Measurements from ENCODE around the gene SNX14.

DNA sequence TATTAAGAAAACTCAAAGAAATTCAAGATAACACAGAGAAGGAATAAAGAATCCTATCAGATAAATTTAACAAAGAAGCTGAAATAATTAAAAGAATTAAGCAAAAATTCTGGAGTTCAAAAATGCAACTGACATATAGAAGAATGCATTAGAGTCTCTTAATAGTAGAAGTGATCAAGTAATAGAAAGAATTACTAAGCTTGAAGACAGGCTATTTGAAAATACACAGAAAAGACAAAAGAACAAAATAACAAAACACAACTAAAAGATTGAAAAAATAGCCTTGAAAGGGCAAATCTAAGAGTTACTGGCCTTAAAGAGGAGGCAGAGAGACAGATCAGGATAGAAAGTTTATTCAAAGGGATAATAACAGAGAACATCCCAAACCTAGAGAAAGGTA lies 12.1 kb downstream of the SNX14 start:
- TF ChIP-seq NFIC (IDR thresholded peaks at IDR 0.05; ENCODE audit: low read depth, low read length): no peak
- TF ChIP-seq MTA3 (IDR thresholded peaks at IDR 0.05; ENCODE audit: borderline replicate concordance, low read length): no peak
- no peak for TF ChIP-seq TBL1XR1 (IDR thresholded peaks at IDR 0.05; ENCODE audit: low read depth, low read length)
- TF ChIP-seq POLR2AphosphoS5 (IDR thresholded peaks at IDR 0.05; ENCODE audit: low read length): no peak
- TF ChIP-seq, protein P1, sequence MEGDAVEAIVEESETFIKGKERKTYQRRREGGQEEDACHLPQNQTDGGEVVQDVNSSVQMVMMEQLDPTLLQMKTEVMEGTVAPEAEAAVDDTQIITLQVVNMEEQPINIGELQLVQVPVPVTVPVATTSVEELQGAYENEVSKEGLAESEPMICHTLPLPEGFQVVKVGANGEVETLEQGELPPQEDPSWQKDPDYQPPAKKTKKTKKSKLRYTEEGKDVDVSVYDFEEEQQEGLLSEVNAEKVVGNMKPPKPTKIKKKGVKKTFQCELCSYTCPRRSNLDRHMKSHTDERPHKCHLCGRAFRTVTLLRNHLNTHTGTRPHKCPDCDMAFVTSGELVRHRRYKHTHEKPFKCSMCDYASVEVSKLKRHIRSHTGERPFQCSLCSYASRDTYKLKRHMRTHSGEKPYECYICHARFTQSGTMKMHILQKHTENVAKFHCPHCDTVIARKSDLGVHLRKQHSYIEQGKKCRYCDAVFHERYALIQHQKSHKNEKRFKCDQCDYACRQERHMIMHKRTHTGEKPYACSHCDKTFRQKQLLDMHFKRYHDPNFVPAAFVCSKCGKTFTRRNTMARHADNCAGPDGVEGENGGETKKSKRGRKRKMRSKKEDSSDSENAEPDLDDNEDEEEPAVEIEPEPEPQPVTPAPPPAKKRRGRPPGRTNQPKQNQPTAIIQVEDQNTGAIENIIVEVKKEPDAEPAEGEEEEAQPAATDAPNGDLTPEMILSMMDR (IDR thresholded peaks at IDR 0.05 in 2 of 3, conservative IDR thresholded peaks at IDR 0.05 in 1 of 3; ENCODE audit: control insufficient read depth in 2 of 3, extremely low read depth in 1 of 3, insufficient read depth in 1 of 3, low read depth in 3 of 3, low read length in 3 of 3): no peak
- no peak for TF ChIP-seq RAD21 (IDR thresholded peaks at IDR 0.05; ENCODE audit: insufficient read depth, low read depth, low read length)
- no peak for TF ChIP-seq SREBF2 (IDR thresholded peaks at IDR 0.05; ENCODE audit: low read length)
- TF ChIP-seq EP300 (IDR thresholded peaks at IDR 0.05; ENCODE audit: borderline replicate concordance in 1 of 2, control insufficient read depth in 1 of 2, low read depth in 2 of 2, low read length in 2 of 2): no peak
- TF ChIP-seq POLR2A (IDR thresholded peaks at IDR 0.05; ENCODE audit: low read depth, low read length): no peak
- no peak for TF ChIP-seq NR2C2 (IDR thresholded peaks at IDR 0.05; ENCODE audit: borderline replicate concordance, control insufficient read depth, insufficient read length, low read depth)
- TF ChIP-seq KDM1A (IDR thresholded peaks at IDR 0.05; ENCODE audit: borderline replicate concordance): no peak
